Smooth muscle cell (in vitro differentiated cells): ENCODE results near the gene POLR1D. TPM values are rescaled to one million over a fixed set of nuclear protein-coding genes. Genes with fewer than 3 reads are reported as not detected.
A peak's percentile ranks its signal among the peaks of the same experiment; 100 is the strongest.

Experiments used
- DNase-seq: peaks from one replicate; lab custom pipeline; 2025; ENCODE audit not compliant: unreplicated experiment; lab: John Stamatoyannopoulos, UW
- H2AFZ ChIP-seq: fragments of 200-600 bp; sonication (generic); 2 replicates; pipeline ENCODE4 v1.6.0; 2016; ENCODE audit warnings: antibody characterized with exemption, low read depth, mild to moderate bottlenecking
- H3F3A ChIP-seq: fragments of 200-600 bp; sonication (generic); 2 replicates; pipeline ENCODE4 v1.6.0; 2017; ENCODE audit warnings: antibody characterized with exemption, low read depth
- H3K27ac ChIP-seq: fragments of 200-600 bp; sonication (generic); 2 replicates; pipeline ENCODE4 v1.5.1; 2016; ENCODE audit warnings: low read depth, mild to moderate bottlenecking
- H3K27me3 ChIP-seq: fragments of 200-600 bp; sonication (generic); 2 replicates; pipeline ENCODE4 v1.6.1; 2016; ENCODE audit warnings: low read depth, mild to moderate bottlenecking
- H3K36me3 ChIP-seq: fragments of 200-600 bp; sonication (generic); 2 replicates; pipeline ENCODE4 v1.5.1; 2016; ENCODE audit warnings: low read depth
- H3K4me1 ChIP-seq: fragments of 200-600 bp; sonication (generic); 2 replicates; pipeline ENCODE4 v1.5.1; 2016; ENCODE audit warnings: low read depth
- H3K4me2 ChIP-seq: fragments of 200-600 bp; sonication (generic); 2 replicates; pipeline ENCODE4 v1.6.0; 2016; ENCODE audit warnings: mild to moderate bottlenecking
- H3K4me3 ChIP-seq: fragments of 200-600 bp; sonication (generic); 2 replicates; pipeline ENCODE4 v1.5.1; 2016; ENCODE audit warnings: mild to moderate bottlenecking
- H3K79me2 ChIP-seq: fragments of 200-600 bp; sonication (generic); 2 replicates; pipeline ENCODE4 v1.6.0; 2016; ENCODE audit warnings: low read depth, mild to moderate bottlenecking
- H3K9ac ChIP-seq: fragments of 200-600 bp; sonication (generic); 2 replicates; pipeline ENCODE4 v1.6.0; 2016; ENCODE audit warnings: low read depth
- H3K9me3 ChIP-seq: fragments of 200-600 bp; sonication (generic); replicated peaks from 2 replicates; pipeline ENCODE4 v1.5.1; 2016; ENCODE audit warnings: low read depth
- H4K20me1 ChIP-seq: fragments of 200-600 bp; sonication (generic); 2 replicates; pipeline ENCODE4 v1.6.0; 2016; ENCODE audit warnings: low read depth
- CTCF ChIP-seq: fragments of 200-600 bp; sonication (generic); IDR thresholded peaks from 2 replicates; pipeline ENCODE4 v1.5.1; 2017; ENCODE audit warnings: borderline replicate concordance, mild to moderate bottlenecking, antibody characterized with exemption; ENCODE audit not compliant: insufficient read depth, poor library complexity, severe bottlenecking
- WGBS: methylation state at CpG from one replicate; pipeline ENCODE4 v1.1.7; 2016; ENCODE audit warnings: low lambda C conversion rate; 5-methylcytosine and 5-hydroxymethylcytosine counted together
- polyA plus RNA-seq: library from polyadenylated mRNA; unstranded; fragments of >200 nt; fragmentation: Nextera tagmentation; extraction: Ambion mirVana; gene quantifications from 2 replicates; pipeline ENCODE4 v1.2.1, GENCODE V29; 2016
- total RNA-seq: library from RNA; depleted of rRNA; stranded (reverse); fragments of >200 nt; gene quantifications from 2 replicates; pipeline ENCODE4 v1.2.3, GENCODE V29; 2014

The POLR1D gene
- total and polyA plus RNA-seq, 2 experiments from 2014 or later, result 45.7 to 102 TPM

- H3K27me3 ChIP-seq, result no peaks in the 10 kb centered on the region
- no peak overlapping the region for H3K27ac ChIP-seq
- H3K4me2 ChIP-seq, result no peak overlapping the region
- H3F3A ChIP-seq, result peaks cover 4% of the 10 kb centered on the region
- H2AFZ ChIP-seq, result no peak overlapping the region
- no peak for TF ChIP-seq CTCF
- H4K20me1 ChIP-seq, result peaks cover 78% of the 10 kb centered on the region
- 91% methylated on average over 2 of the region's 2 CpGs for WGBS
- no peaks in the 10 kb centered on the region for H3K36me3 ChIP-seq
- H3K4me3 ChIP-seq, result no peak overlapping the region
- no peak overlapping the region for H3K9ac ChIP-seq
- peaks cover 7% of the 10 kb centered on the region for H3K4me1 ChIP-seq
- DNase-seq, result no peak
- H3K9me3 ChIP-seq, result no peaks in the 10 kb centered on the region
- peaks cover 74% of the 10 kb centered on the region for H3K79me2 ChIP-seq
These were observed 16.0 kb upstream of the POLR1D start for GRCh38 chr13:27605610-27606200.

GRCh38 chr13:27607125-27607524 is 14.6 kb upstream of the POLR1D start:
- H3F3A ChIP-seq, result no peaks in the 10 kb centered on the region
- no peak for TF ChIP-seq CTCF
- 22% methylated on average over 4 of the region's 4 CpGs for WGBS
- peaks cover 74% of the 10 kb centered on the region for H3K79me2 ChIP-seq
- H2AFZ ChIP-seq, result no peak overlapping the region
- no peaks in the 10 kb centered on the region for H3K27me3 ChIP-seq
- peaks cover 79% of the 10 kb centered on the region for H4K20me1 ChIP-seq
- DNase-seq, result no peak
- peaks cover 7% of the 10 kb centered on the region for H3K4me1 ChIP-seq
- H3K27ac ChIP-seq, result peak overlapping the region; percentile 33
- H3K4me2 ChIP-seq, result peak overlapping the region; percentile 12
- H3K4me3 ChIP-seq, result no peak overlapping the region
- H3K36me3 ChIP-seq, result no peaks in the 10 kb centered on the region
- H3K9me3 ChIP-seq, result no peaks in the 10 kb centered on the region
- H3K9ac ChIP-seq, result no peak overlapping the region

- H3K27ac ChIP-seq, result no peak overlapping the region
- no peaks in the 10 kb centered on the region for H3K36me3 ChIP-seq
- no peak overlapping the region for H3K9ac ChIP-seq
- H3F3A ChIP-seq, result no peaks in the 10 kb centered on the region
- no peak for TF ChIP-seq CTCF
- no peak overlapping the region for H3K4me3 ChIP-seq
- no peaks in the 10 kb centered on the region for H3K9me3 ChIP-seq
- peaks cover 94% of the 10 kb centered on the region for H3K79me2 ChIP-seq
- H3K4me2 ChIP-seq, result no peak overlapping the region
- peaks cover 84% of the 10 kb centered on the region for H4K20me1 ChIP-seq
- no peaks in the 10 kb centered on the region for H3K4me1 ChIP-seq
- no peak overlapping the region for H2AFZ ChIP-seq
- WGBS, result 98% methylated on average over 7 of the region's 7 CpGs
- no peak for DNase-seq
- no peaks in the 10 kb centered on the region for H3K27me3 ChIP-seq
These were observed 8.1 kb upstream of the POLR1D start for GRCh38 chr13:27613628-27614027.

- Histone ChIP-seq H3K27ac (no peak overlapping the region), H3K79me2 (peaks cover 80% of the 10 kb centered on the region), H3K4me3 (peak overlapping the region; percentile 94), H3K9ac (no peak overlapping the region), H3K4me1 (peaks cover 16% of the 10 kb centered on the region), H3K9me3 (no peaks in the 10 kb centered on the region), H2AFZ (no peak overlapping the region), H3K27me3 (no peaks in the 10 kb centered on the region), H3K36me3 (no peaks in the 10 kb centered on the region), H3K4me2 (peak overlapping the region; percentile 3), H4K20me1 (peaks cover 57% of the 10 kb centered on the region), H3F3A (peaks cover 5% of the 10 kb centered on the region)
- no peak for TF ChIP-seq CTCF
- 75% methylated on average over 3 of the region's 3 CpGs for WGBS
- DNase-seq, result no peak
These were observed 3.8 kb upstream of the POLR1D start for GRCh38 chr13:27617881-27618321.
